ENCODE results near the gene SH2D5. TPM values are rescaled to one million over a fixed set of nuclear protein-coding genes. Genes with fewer than 3 reads are reported as not detected.

The SH2D5 gene
- total RNA-seq, 2 experiments from 2014 or later = 2.7 to 2.8 TPM

DNA sequence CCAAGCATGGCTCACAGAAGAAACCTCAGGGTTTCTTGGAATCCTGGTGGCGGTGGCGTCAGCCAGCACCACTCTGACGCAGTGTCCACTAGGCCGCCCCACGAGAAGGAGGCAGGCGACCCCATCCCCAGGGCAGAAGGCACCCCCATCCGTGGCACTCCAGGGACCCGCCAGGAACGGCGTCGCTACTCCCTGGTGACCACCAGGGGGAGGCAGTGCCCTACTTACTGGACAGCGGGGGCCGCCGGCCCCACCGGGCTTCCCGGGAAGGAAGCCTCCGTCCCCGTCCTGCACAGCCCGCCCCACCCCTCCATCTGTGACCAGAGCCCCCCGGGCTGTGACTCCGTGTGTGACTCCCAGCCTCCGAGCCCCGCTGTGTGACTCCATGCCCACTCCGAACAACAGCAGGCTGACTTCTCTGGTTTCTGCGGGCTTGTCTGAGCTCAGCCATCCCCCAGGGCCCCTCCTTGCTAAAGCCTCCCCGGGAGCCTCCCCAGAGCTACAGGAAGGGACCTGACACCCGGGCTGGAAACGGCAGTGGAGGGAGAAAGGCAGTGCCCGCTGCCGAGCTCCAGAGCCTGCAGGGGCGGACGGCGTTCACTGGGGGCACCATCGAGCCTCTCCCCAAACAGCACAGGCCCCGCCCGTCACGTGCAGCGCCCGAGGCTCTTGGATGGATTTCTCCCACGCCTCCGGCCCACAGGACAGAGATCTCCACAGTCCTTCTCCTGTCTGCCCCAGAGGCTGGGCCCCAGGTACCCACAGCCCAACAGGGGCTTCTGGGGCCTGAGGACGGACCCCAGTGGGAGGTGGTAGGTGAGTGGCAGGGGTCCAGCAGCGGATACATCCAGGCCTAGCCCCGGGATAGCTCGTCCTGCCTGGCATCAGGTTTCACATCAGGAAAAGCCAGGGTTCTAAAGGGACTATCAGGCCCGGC lies 35.8 kb downstream of the SH2D5 start:
- Mint-ChIP-seq H3K27me3 (no peaks in the 10 kb centered on the region), H3K4me1 (peaks cover 7% of the 10 kb centered on the region), H3K4me3 (peak overlapping the region; percentile 78), H3K36me3 (no peaks in the 10 kb centered on the region), H3K9me3 (no peaks in the 10 kb centered on the region), H3K27ac (peak overlapping the region; percentile 25)
- peak; percentile 78 for DNase-seq

GRCh38 chr1:20695515-20695914 lies 37.0 kb downstream of the SH2D5 start:
- DNase-seq = no peak
- no peak overlapping the region for H3K27ac Mint-ChIP-seq
- peaks cover 7% of the 10 kb centered on the region for H3K4me1 Mint-ChIP-seq
- no peaks in the 10 kb centered on the region for H3K27me3 Mint-ChIP-seq
- no peaks in the 10 kb centered on the region for H3K9me3 Mint-ChIP-seq
- peak overlapping the region; percentile 78 for H3K4me3 Mint-ChIP-seq
- H3K36me3 Mint-ChIP-seq = no peaks in the 10 kb centered on the region

- peaks cover 7% of the 10 kb centered on the region for H3K4me1 Mint-ChIP-seq
- H3K36me3 Mint-ChIP-seq = no peaks in the 10 kb centered on the region
- no peak for DNase-seq
- no peaks in the 10 kb centered on the region for H3K27me3 Mint-ChIP-seq
- H3K27ac Mint-ChIP-seq = no peak overlapping the region
- H3K4me3 Mint-ChIP-seq = no peak overlapping the region
- no peaks in the 10 kb centered on the region for H3K9me3 Mint-ChIP-seq
Observed at GRCh38 chr1:20693623-20694022, 38.9 kb downstream of the SH2D5 start.

DNA sequence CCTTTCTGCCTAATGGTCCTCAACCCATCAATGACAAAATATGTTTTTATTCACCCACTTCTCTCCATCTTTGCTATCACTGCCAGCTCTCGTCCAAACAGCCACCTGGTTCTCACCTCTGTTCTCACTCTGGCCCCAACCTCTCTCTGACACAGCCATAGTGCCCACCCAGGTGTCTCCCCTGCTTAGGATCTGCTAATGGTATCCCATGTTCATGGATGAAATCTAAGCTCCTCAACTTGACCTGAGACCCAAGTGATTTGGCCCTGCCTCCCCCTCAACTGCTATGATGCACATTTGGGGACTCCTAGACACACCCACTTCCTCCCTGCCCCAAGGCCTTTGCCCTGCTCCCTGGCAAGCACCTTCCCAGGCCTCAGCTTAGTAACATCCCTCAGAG lies 40.6 kb downstream of the SH2D5 start:
- no peaks in the 10 kb centered on the region for H3K9me3 Mint-ChIP-seq
- H3K27me3 Mint-ChIP-seq = no peaks in the 10 kb centered on the region
- no peak overlapping the region for H3K27ac Mint-ChIP-seq
- DNase-seq = no peak
- H3K4me1 Mint-ChIP-seq = peaks cover 7% of the 10 kb centered on the region
- no peak overlapping the region for H3K4me3 Mint-ChIP-seq
- H3K36me3 Mint-ChIP-seq = no peaks in the 10 kb centered on the region

DNA sequence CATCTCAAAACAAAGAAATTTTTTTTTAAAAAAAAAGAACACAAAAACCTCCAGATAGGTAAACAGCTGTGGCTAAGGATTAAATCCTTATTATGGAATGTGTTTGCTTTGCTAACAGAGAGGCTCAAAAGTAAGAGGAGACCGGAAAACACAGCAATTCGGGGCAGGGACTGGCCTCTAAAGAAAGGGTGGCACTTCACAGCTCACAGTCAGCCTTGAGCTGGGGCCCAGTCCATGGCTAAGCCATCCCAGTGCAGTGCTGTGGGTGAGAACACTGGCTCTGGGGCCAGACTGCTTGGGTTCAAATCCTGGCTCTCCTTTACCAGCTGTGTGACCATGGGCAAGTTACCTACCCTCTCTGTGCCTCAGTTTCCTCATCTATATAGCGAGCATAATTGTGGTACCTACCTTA lies 42.9 kb downstream of the SH2D5 start:
- Mint-ChIP-seq H3K27me3 (no peaks in the 10 kb centered on the region), H3K27ac (no peak overlapping the region), H3K4me1 (no peaks in the 10 kb centered on the region), H3K9me3 (no peaks in the 10 kb centered on the region), H3K36me3 (no peaks in the 10 kb centered on the region), H3K4me3 (no peak overlapping the region)
- DNase-seq = no peak

- H3K4me3 Mint-ChIP-seq = no peak overlapping the region
Observed at GRCh38 chr1:20686883-20687725, 45.4 kb downstream of the SH2D5 start.

GRCh38 chr1:20685741-20686140 lies 46.8 kb downstream of the SH2D5 start:
- no peak for DNase-seq
- H3K27me3 Mint-ChIP-seq = peaks cover 9% of the 10 kb centered on the region
- H3K4me3 Mint-ChIP-seq = no peak overlapping the region
- H3K4me1 Mint-ChIP-seq = no peaks in the 10 kb centered on the region
- no peaks in the 10 kb centered on the region for H3K36me3 Mint-ChIP-seq
- H3K9me3 Mint-ChIP-seq = no peaks in the 10 kb centered on the region
- no peak overlapping the region for H3K27ac Mint-ChIP-seq

More at GRCh38 chr1:20686883-20687725, 45.4 kb downstream of the SH2D5 start:
- Mint-ChIP-seq H3K36me3 (no peaks in the 10 kb centered on the region), H3K27me3 (peaks cover 9% of the 10 kb centered on the region), H3K27ac (no peak overlapping the region), H3K9me3 (no peaks in the 10 kb centered on the region), H3K4me1 (no peaks in the 10 kb centered on the region)
- no peak for DNase-seq

DNA sequence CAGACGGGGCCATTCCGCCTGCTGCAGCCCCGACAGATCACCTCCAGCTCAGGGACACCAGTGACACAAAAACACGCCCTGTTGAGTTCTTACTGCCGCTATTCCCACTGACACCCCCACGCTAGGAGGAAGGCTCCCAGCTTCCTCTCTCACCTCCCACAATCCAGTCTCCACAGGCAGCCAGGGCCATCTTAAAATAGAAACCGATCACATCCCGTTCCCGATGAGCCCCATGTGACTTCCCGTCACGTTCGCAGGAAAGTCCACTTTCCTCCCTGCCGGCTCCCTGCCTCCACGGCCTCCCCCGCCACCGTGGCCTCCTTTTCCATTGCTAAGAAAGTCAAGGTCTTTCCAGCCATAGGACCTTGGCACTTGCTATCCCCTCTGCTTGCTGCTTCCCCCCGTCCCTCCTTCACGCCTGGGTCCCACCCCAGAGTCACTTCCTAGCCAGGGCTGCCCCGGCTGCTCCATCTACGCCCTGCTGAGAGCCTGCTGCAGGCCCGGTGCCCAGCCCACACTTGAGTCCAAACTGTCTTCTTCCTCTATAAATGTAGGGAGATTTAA lies 47.3 kb downstream of the SH2D5 start:
- Mint-ChIP-seq H3K4me1 (no peaks in the 10 kb centered on the region), H3K27ac (no peak overlapping the region), H3K27me3 (peaks cover 15% of the 10 kb centered on the region), H3K36me3 (no peaks in the 10 kb centered on the region), H3K9me3 (no peaks in the 10 kb centered on the region), H3K4me3 (no peak overlapping the region)
- no peak for DNase-seq

DNA sequence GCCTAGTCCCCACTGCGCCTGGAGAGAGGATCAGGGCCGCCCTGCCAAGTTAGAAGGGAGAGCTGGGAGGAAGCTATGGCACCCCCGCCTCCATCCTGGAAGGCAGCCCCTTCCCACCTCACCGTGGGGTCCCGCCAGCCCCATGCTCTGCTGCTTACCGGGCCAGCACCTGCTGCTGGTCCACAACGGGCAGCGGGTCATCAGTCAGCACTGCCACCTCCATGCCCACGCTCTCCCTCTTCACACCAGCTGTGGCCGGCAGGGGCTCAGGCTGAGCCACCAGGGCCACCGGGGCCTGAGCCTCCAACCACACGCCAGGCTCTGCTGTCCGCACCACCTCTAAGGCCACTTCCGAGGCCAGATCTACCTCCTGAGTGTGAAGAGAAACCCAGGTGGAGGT lies 47.9 kb downstream of the SH2D5 start:
- no peaks in the 10 kb centered on the region for H3K9me3 Mint-ChIP-seq
- DNase-seq = no peak
- peaks cover 18% of the 10 kb centered on the region for H3K27me3 Mint-ChIP-seq
- no peak overlapping the region for H3K27ac Mint-ChIP-seq
- H3K4me3 Mint-ChIP-seq = no peak overlapping the region
- H3K4me1 Mint-ChIP-seq = no peaks in the 10 kb centered on the region
- no peaks in the 10 kb centered on the region for H3K36me3 Mint-ChIP-seq

GRCh38 chr1:20684050-20684620 lies 48.4 kb downstream of the SH2D5 start:
- DNase-seq = no peak
- Mint-ChIP-seq H3K36me3 (no peaks in the 10 kb centered on the region), H3K27me3 (peaks cover 18% of the 10 kb centered on the region), H3K4me3 (no peak overlapping the region), H3K9me3 (no peaks in the 10 kb centered on the region), H3K4me1 (no peaks in the 10 kb centered on the region), H3K27ac (no peak overlapping the region)

- DNase-seq = no peak
- H3K27me3 Mint-ChIP-seq = peaks cover 18% of the 10 kb centered on the region
- no peak overlapping the region for H3K4me3 Mint-ChIP-seq
- no peaks in the 10 kb centered on the region for H3K9me3 Mint-ChIP-seq
- peaks cover 4% of the 10 kb centered on the region for H3K4me1 Mint-ChIP-seq
- no peaks in the 10 kb centered on the region for H3K36me3 Mint-ChIP-seq
- H3K27ac Mint-ChIP-seq = no peak overlapping the region
Observed at GRCh38 chr1:20683614-20684013, 48.9 kb downstream of the SH2D5 start.

GRCh38 chr1:20682571-20683236 lies 49.8 kb downstream of the SH2D5 start:
- H3K27ac Mint-ChIP-seq = no peak overlapping the region
- peaks cover 7% of the 10 kb centered on the region for H3K4me1 Mint-ChIP-seq
- H3K27me3 Mint-ChIP-seq = peaks cover 18% of the 10 kb centered on the region
- DNase-seq = no peak
- peaks cover 2% of the 10 kb centered on the region for H3K36me3 Mint-ChIP-seq
- no peak overlapping the region for H3K4me3 Mint-ChIP-seq
- peaks cover 6% of the 10 kb centered on the region for H3K9me3 Mint-ChIP-seq

GRCh38 chr1:20681999-20682398 lies 50.5 kb downstream of the SH2D5 start:
- no peak for DNase-seq
- Mint-ChIP-seq H3K4me3 (no peak overlapping the region), H3K9me3 (peaks cover 9% of the 10 kb centered on the region), H3K36me3 (peaks cover 6% of the 10 kb centered on the region), H3K27me3 (peaks cover 18% of the 10 kb centered on the region), H3K4me1 (peaks cover 7% of the 10 kb centered on the region), H3K27ac (no peak overlapping the region)

- H3K4me1 Mint-ChIP-seq = peaks cover 7% of the 10 kb centered on the region
- H3K27me3 Mint-ChIP-seq = peaks cover 30% of the 10 kb centered on the region
- H3K36me3 Mint-ChIP-seq = peaks cover 6% of the 10 kb centered on the region
- H3K9me3 Mint-ChIP-seq = peaks cover 9% of the 10 kb centered on the region
- H3K27ac Mint-ChIP-seq = no peak overlapping the region
- no peak overlapping the region for H3K4me3 Mint-ChIP-seq
- DNase-seq = no peak
Observed at GRCh38 chr1:20680269-20680668, 52.2 kb downstream of the SH2D5 start.
